Activated CD4-positive, alpha-beta T cell treated with anti-CD3 and anti-CD28 coated beads, Interleukin-2, Interleukin-4, amounts not matched to agents 100 ng/mL and 50 ng/mL, durations not matched to agents 16 hours and 8 hours (primary cell): Measurements from ENCODE around the gene RCBTB1.
"Not testable (repeated sequence)": the region's sequence is repeated elsewhere in the genome, so short reads cannot be mapped to it uniquely, and the experiment has no call there.

Experiments used
- DNase-seq: peaks from one replicate; pipeline ENCODE4 v3.0.0-alpha.2; 2020; ENCODE audit warnings: low spot score

RCBTB1 gene

GRCh38 chr13:49604570-49604969, 19.2 kb upstream of the RCBTB1 start:
- DNase-seq, result no peak

DNA sequence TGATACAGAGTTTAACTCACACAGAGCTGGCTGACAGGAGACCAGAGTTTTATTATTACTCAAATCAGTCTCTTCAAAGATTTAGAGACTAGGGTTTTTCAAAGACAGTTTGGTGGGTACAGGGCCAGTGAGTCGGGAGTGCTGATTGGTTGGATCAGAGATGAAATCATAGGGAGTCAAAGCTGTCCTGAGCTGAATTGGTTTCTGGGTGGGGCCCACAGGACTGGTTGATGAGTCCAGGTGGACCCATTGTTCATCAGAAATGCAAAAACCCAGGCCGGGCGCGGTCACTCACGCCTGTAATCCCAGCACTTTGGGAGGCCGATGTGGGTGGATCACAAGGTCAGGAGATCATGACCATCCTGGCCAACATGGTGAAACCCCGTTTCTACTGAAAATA, 17.3 kb upstream of the RCBTB1 start:
- DNase-seq, result not testable (repeated sequence)

- no peak for DNase-seq
These were observed 16.6 kb upstream of the RCBTB1 start for GRCh38 chr13:49602005-49602404.

GRCh38 chr13:49597043-49597641, 11.8 kb upstream of the RCBTB1 start:
- no peak for DNase-seq

DNA sequence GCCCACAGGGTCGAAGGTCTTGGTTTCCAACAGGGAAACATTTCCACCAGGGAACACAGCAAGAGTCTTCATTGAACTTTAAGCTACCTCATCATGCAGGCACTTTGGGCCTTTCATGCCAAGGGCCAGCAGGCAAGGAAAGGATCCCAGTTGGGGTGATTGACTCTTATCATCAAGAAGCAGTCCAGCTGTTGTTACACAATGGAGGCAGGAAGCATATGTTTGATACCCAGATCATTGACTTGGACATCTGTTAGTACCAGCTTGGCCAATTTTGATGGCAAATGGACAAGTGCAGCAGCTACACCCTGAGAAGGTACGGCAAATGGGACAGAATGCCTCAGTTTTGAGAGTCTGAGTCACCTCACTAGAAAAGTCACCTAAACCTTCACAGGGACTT, 10.9 kb upstream of the RCBTB1 start:
- DNase-seq, result no peak

DNA sequence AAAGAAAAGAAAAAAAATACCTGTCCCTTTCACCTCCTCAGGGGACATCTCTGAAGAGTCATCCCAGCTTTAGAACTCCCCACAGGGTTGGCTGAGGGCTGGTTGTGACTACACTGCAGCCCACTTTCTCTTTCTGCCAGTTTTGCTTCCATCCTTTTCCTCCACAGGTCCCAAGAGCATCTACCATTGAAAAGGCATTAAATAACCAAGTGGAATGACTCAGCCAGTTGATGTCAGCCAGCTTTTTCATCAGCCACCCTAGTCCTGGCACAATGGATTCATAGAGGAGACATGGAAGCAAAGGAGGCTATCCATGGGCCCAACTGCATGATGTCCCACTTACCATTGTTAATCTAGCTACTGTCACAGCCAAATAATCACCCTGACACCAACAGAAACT, 9.2 kb upstream of the RCBTB1 start:
- no peak for DNase-seq

- DNase-seq, result not testable (repeated sequence)
These were observed 8.5 kb upstream of the RCBTB1 start for GRCh38 chr13:49593876-49594275.

DNA sequence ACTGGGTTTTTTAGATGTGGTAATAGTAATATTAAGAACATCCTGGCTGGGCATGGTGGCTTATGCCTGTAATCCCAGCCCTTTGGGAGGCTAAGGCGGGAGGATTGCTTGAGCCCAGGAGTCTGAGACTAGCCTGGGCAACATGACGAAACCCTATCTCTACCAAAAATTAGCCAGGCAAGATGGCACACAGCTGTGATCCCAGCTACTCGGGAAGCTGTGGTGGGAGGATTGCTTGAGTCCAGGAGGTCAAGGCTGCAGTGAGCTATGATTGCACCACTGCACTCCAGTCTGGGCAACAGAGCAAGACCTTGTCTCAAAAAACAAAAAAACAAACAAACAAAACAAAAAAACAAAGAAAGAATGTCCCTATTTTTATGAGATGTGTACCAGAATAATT, 5.4 kb upstream of the RCBTB1 start:
- DNase-seq, result not testable (repeated sequence)

- DNase-seq, result no peak
These were observed 2.0 kb upstream of the RCBTB1 start for GRCh38 chr13:49587311-49587847.

- DNase-seq, result no peak
These were observed 1.4 kb upstream of the RCBTB1 start for GRCh38 chr13:49586717-49587116.

DNA sequence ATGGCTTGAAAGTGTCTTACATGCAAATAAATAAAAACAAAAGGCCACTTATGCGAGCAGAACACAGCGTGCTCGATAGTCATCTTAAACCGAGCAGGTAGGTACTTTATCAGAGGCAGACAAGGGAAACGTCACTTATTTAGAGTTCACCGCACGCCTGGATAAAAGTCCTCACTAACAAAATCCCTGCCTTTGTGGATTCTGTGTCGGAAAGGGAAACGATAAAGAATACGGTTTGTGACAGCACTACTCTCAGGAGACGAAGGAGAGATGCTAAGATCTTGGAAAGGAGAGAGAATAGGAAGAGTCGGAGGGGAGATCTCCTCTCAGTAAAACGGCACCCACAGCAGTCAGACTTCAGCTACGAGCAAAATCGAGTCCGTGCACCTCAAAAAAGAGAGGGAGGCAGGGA, 581 bp downstream of the RCBTB1 start:
- peak; percentile 10 for DNase-seq

DNA sequence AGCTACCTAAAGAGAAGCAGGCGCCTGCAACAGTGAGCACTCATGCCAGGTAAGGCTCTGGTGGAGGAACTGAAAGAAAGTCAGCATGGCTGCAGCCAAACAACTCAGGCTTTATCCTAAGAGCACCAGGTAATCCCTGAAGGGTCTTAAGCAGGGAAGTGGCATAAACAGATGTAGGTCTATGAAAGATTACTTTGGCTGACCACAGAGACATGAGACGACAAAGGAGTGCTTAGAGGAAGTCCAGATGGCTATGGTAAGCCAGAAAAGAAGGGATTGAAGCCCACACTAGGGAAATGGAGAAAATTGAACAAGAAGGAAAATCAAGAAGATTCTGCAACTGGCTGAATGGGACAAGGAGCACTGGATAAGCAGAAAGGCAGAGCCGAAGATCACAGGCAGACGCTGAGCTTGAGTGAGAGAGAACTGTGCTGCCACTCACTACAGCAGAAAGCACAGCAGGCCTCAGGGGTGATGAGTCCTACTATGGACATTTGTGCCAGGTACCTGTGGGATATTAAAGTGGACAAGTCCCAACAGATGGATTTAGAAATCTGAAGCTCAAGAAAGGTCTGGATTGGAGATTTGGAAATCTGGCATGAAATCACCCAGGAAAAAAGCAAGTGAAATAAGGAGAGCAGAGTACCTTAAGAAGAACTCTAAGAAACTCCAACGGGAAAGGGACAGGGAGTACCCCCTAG, 4.2 kb downstream of the RCBTB1 start:
- DNase-seq, result no peak

GRCh38 chr13:49579501-49579900, 5.9 kb downstream of the RCBTB1 start:
- DNase-seq, result no peak

GRCh38 chr13:49571299-49572240, 13.8 kb downstream of the RCBTB1 start:
- DNase-seq, result peak; percentile 39

DNA sequence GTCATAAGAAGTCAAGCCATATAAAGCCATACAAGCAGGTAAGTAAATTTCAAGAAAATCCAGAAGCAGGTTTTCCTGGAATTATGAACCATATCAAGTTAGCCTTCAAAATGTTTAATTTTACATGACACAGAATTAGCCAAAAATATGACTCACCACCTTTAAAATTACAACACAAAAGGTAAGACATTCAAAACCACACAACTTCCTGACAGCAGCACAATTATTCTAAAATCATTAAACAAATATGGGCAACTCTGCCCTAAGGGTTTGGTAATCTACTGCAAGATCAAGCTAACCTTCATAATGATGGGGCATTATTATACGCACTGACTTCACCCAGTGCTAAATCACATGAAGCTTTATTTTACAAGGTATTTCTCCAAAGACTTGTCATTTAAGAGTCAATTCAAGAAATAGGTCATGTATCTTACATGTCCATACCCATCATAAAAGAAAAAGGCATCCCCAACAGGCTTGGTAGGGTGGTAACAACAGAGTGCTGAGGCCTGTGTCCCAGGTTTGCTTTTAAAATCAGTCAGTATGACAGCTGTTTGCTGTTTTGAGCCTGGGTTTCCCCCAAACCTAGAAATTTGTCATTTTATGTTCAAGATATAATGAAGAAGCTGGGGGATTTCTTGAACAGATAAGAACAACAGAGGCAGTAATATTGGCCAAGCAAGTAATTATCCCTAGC, 15.2 kb downstream of the RCBTB1 start:
- peak; percentile 50 for DNase-seq

GRCh38 chr13:49567491-49567890, 17.9 kb downstream of the RCBTB1 start:
- DNase-seq, result no peak

DNA sequence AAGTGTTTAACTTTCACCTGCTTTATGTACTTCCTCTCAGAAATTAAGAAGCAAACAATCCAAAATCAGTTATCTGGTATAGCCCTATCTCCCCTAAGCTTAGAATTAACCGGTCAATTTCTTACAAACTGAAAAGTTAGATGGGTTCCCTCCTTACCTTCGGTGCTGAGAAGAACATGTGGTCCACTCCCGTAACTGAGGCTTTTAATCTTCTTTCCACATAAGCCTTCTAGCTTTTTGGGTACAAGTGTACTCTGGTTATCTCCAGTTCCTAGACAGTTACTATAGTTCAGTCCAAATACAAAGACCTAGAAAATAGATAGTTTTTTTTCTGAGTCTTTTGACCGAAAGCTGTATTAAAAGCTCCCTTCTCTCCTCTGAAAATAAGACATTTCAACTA, 18.9 kb downstream of the RCBTB1 start:
- no peak for DNase-seq

GRCh38 chr13:49565461-49565860, 19.9 kb downstream of the RCBTB1 start:
- not testable (repeated sequence) for DNase-seq

- DNase-seq, result no peak
These were observed 21.8 kb downstream of the RCBTB1 start for GRCh38 chr13:49563516-49563915.

- DNase-seq, result no peak
These were observed 24.3 kb downstream of the RCBTB1 start for GRCh38 chr13:49561062-49561410.

DNA sequence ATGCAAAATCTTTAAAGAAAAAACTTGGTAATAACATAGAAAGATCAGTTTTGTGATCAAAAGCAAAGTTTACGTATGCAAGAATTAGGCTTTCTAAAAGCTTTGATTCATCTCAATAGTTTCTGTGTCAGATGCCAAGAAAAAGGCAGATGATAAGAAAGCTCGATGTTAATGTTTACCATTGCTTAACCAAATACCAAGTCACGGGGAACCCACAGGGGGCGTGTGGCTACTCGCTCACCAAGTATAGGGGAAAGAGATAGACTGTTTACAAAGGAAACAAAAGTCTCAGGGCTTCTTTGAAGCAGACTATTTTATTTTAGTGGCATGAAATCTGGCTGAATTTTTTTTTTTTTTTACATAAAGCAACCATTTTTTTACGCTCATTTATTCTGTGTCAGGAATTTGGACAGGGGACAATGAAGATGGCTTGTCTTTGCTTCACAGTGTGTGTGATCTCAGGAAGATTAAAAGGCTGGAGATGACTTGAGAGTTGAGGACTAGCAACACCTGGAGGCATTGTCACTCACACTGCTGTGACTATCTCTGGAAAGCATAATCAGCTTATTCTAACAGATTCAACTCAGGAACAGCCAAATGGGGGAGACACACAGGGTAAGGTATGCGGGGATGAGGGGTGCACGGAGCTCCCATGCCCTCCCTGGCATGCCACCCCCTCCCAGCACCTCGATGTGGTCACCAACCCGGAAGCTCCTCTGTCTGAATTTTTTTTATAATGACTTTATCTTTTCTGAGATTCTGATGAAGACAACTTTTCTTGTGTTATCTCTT, 24.9 kb downstream of the RCBTB1 start:
- DNase-seq, result no peak
